ENCODE results near the gene CNTN4. TPM values are rescaled to one million over a fixed set of nuclear protein-coding genes. Genes with fewer than 3 reads are reported as not detected.

Gene CNTN4
- total RNA-seq, 1 experiment from 2014 or later: 1.6 TPM

DNA sequence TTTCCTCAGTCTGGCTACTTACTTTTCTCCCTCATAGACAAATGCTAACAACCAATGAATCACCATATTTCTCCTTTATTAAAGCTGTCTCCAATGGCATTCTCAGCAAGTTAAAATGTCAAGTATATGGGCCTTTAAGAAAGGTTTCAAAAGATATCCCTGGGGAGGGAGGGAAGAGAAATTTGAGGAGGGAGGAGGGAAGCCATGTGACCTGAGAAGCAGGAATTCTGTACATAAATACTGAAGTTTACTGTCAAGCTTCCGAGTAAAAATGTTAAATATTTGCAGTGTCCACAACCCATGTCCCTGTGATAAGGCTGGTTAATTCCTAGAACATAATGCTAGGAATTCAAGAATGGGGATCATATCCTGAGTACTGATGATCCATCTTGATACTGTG is 175.9 kb downstream of the CNTN4 start:
- no peak overlapping the region for H3K4ac ChIP-seq (ENCODE audit: low read depth, low read length)
- WGBS (ENCODE audit: extremely low coverage, insufficient read length, low lambda C conversion rate): no CpG with 5 or more reads among the region's 1 CpG
- no peak overlapping the region for H3K9ac ChIP-seq (ENCODE audit: extremely low read depth, insufficient read length, low read length)
- H3K27ac ChIP-seq (ENCODE audit: insufficient read length, low read depth, low read length): no peak overlapping the region
- no peak overlapping the region for H3K56ac ChIP-seq (ENCODE audit: insufficient read length, low read depth, low read length)
- Mint-ChIP-seq H3K27ac (peak overlapping the region in 1 of 3 experiments; percentile 30; a peak in 2 of 7 replicates), H3K4me1 (peaks cover 26 to 27% of the 10 kb centered on the region in 2 experiments), H3K36me3 (ENCODE audit: insufficient read depth in 1 of 3, low read depth in 3 of 3) (no peaks in the 10 kb centered on the region), H3K27me3 (ENCODE audit: low read depth) (no peaks in the 10 kb centered on the region), H3K4me3 (no peak overlapping the region), H3K9me3 (no peaks in the 10 kb centered on the region)
- H4K20me1 ChIP-seq (ENCODE audit: control insufficient read depth, insufficient read depth, insufficient read length): no peaks in the 10 kb centered on the region
- H3K14ac ChIP-seq (ENCODE audit: insufficient read depth, low read length): no peak overlapping the region
- H3K79me1 ChIP-seq (ENCODE audit: insufficient read depth, low read depth, low read length, poor library complexity, severe bottlenecking): no peaks in the 10 kb centered on the region
- no peaks in the 10 kb centered on the region for H3K27me3 ChIP-seq (ENCODE audit: insufficient read depth, low read length)
- no peak overlapping the region for H4K91ac ChIP-seq (ENCODE audit: insufficient read length, low read depth, low read length)
- H2AK5ac ChIP-seq (ENCODE audit: insufficient read length, low read length): no peak overlapping the region
- H4K5ac ChIP-seq (ENCODE audit: insufficient read length, low read depth, low read length): no peak overlapping the region
- H2BK120ac ChIP-seq (ENCODE audit: low read depth, low read length, poor library complexity, severe bottlenecking): no peak overlapping the region
- peaks cover 5% of the 10 kb centered on the region; the same call in 1 of the 2 replicates for H3K4me1 ChIP-seq (ENCODE audit: insufficient read depth, low read length)
- H3K23ac ChIP-seq (ENCODE audit: insufficient read length, low read depth, low read length): no peak overlapping the region
- no peak overlapping the region for H2BK5ac ChIP-seq (ENCODE audit: insufficient read length, low read length)
- no peaks in the 10 kb centered on the region for H3K9me3 ChIP-seq (ENCODE audit: control insufficient read depth, low read depth, low read length)
- no peak overlapping the region for H4K8ac ChIP-seq (replicated peaks; ENCODE audit: insufficient read length, low read depth, low read length)
- no peak overlapping the region for H3K4me2 ChIP-seq (ENCODE audit: insufficient read depth, insufficient read length, low read length)
- H2AFZ ChIP-seq (ENCODE audit: low read length): no peak overlapping the region
- H3K18ac ChIP-seq (ENCODE audit: insufficient read length, low read depth, low read length): no peak overlapping the region
- H3K79me2 ChIP-seq (ENCODE audit: insufficient read depth, low read length): no peaks in the 10 kb centered on the region
- H3K23me2 ChIP-seq (ENCODE audit: insufficient read length, low read depth, low read length, poor library complexity, severe bottlenecking): no peaks in the 10 kb centered on the region
- H2BK15ac ChIP-seq (ENCODE audit: low read depth, low read length): no peak overlapping the region
- H3T11ph ChIP-seq (ENCODE audit: low read length): no peak overlapping the region
- DNase-seq: no peak
- TF ChIP-seq, protein P1, sequence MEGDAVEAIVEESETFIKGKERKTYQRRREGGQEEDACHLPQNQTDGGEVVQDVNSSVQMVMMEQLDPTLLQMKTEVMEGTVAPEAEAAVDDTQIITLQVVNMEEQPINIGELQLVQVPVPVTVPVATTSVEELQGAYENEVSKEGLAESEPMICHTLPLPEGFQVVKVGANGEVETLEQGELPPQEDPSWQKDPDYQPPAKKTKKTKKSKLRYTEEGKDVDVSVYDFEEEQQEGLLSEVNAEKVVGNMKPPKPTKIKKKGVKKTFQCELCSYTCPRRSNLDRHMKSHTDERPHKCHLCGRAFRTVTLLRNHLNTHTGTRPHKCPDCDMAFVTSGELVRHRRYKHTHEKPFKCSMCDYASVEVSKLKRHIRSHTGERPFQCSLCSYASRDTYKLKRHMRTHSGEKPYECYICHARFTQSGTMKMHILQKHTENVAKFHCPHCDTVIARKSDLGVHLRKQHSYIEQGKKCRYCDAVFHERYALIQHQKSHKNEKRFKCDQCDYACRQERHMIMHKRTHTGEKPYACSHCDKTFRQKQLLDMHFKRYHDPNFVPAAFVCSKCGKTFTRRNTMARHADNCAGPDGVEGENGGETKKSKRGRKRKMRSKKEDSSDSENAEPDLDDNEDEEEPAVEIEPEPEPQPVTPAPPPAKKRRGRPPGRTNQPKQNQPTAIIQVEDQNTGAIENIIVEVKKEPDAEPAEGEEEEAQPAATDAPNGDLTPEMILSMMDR (conservative IDR thresholded peaks at IDR 0.05): no peak
- H2BK12ac ChIP-seq (ENCODE audit: insufficient read length, low read depth, low read length): no peak overlapping the region
- no peak overlapping the region for H2BK20ac ChIP-seq (ENCODE audit: low read depth, low read length, poor library complexity, severe bottlenecking)

All from H9 (cell line).